Fibroblast of lung (primary cell): Measurements from ENCODE around the gene SIRPG.

Source experiments
- EZH2 ChIP-seq: IDR thresholded peaks from 2 replicates; pipeline ENCODE4 v1.5.1; 2012; ENCODE audit warnings: low read length, control low read depth, mild to moderate bottlenecking; ENCODE audit errors: missing control alignments
- TF ChIP-seq, protein P1 (sequence below), 2 donors: IDR thresholded peaks in 1 of 2; conservative IDR thresholded peaks in 1 of 2; 1 replicate in 1 of 2; 2 replicates in 1 of 2; pipeline ENCODE4 v1.5.1; 2011 to 2012; ENCODE audit warnings: low read length in 2 of 2, control low read depth in 1 of 2, inconsistent platforms in 1 of 2, low read depth in 1 of 2, mild to moderate bottlenecking in 1 of 2

DNA sequence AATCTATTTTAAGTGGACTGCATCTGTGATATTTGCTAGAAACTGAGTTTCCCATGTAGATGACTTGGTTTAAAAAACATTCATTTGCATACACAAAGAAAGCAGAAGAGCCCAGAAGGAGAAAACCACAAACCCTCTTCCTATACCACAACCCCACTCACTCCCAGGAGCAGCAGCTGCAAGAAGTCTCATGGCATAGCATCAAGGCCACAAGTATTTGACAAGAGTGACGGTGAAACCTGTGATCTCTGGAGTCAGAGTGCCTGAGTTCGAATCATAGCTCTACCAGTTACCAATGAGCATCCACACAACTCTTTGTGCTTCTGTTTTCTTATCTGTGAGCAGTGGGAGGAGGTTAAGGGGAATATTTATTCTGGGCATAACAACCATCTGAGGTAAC lies 44.7 kb upstream of the SIRPG start:
- TF ChIP-seq, protein P1, sequence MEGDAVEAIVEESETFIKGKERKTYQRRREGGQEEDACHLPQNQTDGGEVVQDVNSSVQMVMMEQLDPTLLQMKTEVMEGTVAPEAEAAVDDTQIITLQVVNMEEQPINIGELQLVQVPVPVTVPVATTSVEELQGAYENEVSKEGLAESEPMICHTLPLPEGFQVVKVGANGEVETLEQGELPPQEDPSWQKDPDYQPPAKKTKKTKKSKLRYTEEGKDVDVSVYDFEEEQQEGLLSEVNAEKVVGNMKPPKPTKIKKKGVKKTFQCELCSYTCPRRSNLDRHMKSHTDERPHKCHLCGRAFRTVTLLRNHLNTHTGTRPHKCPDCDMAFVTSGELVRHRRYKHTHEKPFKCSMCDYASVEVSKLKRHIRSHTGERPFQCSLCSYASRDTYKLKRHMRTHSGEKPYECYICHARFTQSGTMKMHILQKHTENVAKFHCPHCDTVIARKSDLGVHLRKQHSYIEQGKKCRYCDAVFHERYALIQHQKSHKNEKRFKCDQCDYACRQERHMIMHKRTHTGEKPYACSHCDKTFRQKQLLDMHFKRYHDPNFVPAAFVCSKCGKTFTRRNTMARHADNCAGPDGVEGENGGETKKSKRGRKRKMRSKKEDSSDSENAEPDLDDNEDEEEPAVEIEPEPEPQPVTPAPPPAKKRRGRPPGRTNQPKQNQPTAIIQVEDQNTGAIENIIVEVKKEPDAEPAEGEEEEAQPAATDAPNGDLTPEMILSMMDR (conservative IDR thresholded peaks at IDR 0.05 in 1 of 2, IDR thresholded peaks at IDR 0.05 in 1 of 2; ENCODE audit: low read depth in 1 of 2, low read length in 2 of 2), result no peak
- no peak for TF ChIP-seq EZH2
